Transverse colon (tissue), 4 donors: Measurements from ENCODE around the gene TMTC1. TPM values are rescaled to one million over a fixed set of nuclear protein-coding genes. Genes with fewer than 3 reads are reported as not detected.

Experiments
- DNase-seq: peaks from one replicate; pipeline ENCODE4 v3.0.0-alpha.2; 2019
- H3K27ac ChIP-seq, 4 donors: fragments of 200-600 bp; sonication (generic); 2 replicates each; pipeline ENCODE4 v1.5.1; 2016 to 2018; ENCODE audit warnings: inconsistent platforms in 4 of 4
- H3K27me3 ChIP-seq: fragments of 200-600 bp; sonication (generic); 2 replicates; pipeline ENCODE4 v1.5.1; 2017; ENCODE audit warnings: inconsistent platforms
- H3K36me3 ChIP-seq, 4 donors: fragments of 200-600 bp; sonication (generic); 2 replicates each; pipeline ENCODE4 v1.5.1; 2017 to 2019; ENCODE audit warnings: inconsistent platforms in 4 of 4
- H3K4me1 ChIP-seq, 4 donors: fragments of 200-600 bp; sonication (generic); 2 replicates each; pipeline ENCODE4 v1.5.1; 2017 to 2020; ENCODE audit warnings: inconsistent platforms in 4 of 4
- H3K4me3 ChIP-seq, 4 donors: fragments of 200-600 bp; sonication (generic); 1 replicate in 1 of 4; 2 replicates in 3 of 4; pipeline versions ENCODE4 v1.5.1 to v1.6.1; 2017 to 2019; ENCODE audit warnings: inconsistent platforms in 4 of 4
- H3K9me3 ChIP-seq, 2 donors: fragments of 200-600 bp; sonication (generic); 2 replicates each; pipeline ENCODE4 v1.5.1; 2017 to 2019; ENCODE audit warnings: inconsistent platforms in 2 of 2
- CTCF ChIP-seq, 5 experiments: fragments of 200-600 bp in 3 of 5; fragments of 450-650 bp in 2 of 5; sonication (generic) in 3 of 5; IDR thresholded peaks; 1 replicate in 2 of 5; 2 replicates in 3 of 5; pipeline ENCODE4 v1.5.1; 2016 to 2017; ENCODE audit warnings: antibody characterized with exemption in 5 of 5, inconsistent platforms in 3 of 5, mild to moderate bottlenecking in 2 of 5, moderate library complexity in 1 of 5
- EP300 ChIP-seq: sonication (generic); formaldehyde crosslinking; IDR thresholded peaks from one replicate; pipeline ENCODE4 v1.6.1; 2017; ENCODE audit warnings: antibody characterized with exemption, low read depth
- POLR2A ChIP-seq: fragments of 450-650 bp; IDR thresholded peaks from one replicate; pipeline ENCODE4 v1.6.1; 2016; ENCODE audit warnings: antibody characterized with exemption, mild to moderate bottlenecking, moderate library complexity
- POLR2AphosphoS5 ChIP-seq, 3 donors: sonication (generic); formaldehyde crosslinking; IDR thresholded peaks; one replicate each; pipeline ENCODE4 v1.6.1; 2016; ENCODE audit warnings: antibody characterized with exemption in 3 of 3
- WGBS, 2 donors: methylation state at CpG; one replicate each; pipeline ENCODE4 v1.1.5; 2018; ENCODE audit warnings: low coverage in 1 of 2; 5-methylcytosine and 5-hydroxymethylcytosine counted together
- in situ Hi-C, 4 donors: fragments of 200-750 bp; cut with MboI; loops; one replicate each; pipeline versions ENCODE4 v1.15.0 to v1.15.1; 2017; ENCODE audit warnings: low sequenced_read_pairs in 3 of 4, low pct_ligation_motif_present in 1 of 4, low pct_unique_long_range_greater_than_20kb in 1 of 4
- intact Hi-C: fragments of 100-400 bp; cut with DNase I; formaldehyde crosslinking; loops from one replicate; pipeline ENCODE4 v1.15.1; 2023; ENCODE audit warnings: low total_unique reads
- total RNA-seq, 4 donors: library from RNA; depleted of rRNA; stranded (reverse); fragments of >200 nt; gene quantifications; one replicate each; pipeline ENCODE4 v1.1.0, GENCODE V29; 2016

Gene TMTC1
- total RNA-seq, 4 donors from 2014 or later, result 10.2 to 26.9 (median 16.9) TPM

GRCh38 chr12:29709496-29710040 is 74.2 kb downstream of the TMTC1 start:
- peaks cover 0 to 13% (median 0%) of the 10 kb centered on the region in 4 donors for H3K4me1 ChIP-seq
- H3K27me3 ChIP-seq, result no peaks in the 10 kb centered on the region
- DNase-seq, result no peak
- no peak overlapping the region for H3K4me3 ChIP-seq
- peak overlapping the region in 1 of 4 donors; percentile 5 for H3K27ac ChIP-seq
- no peaks in the 10 kb centered on the region for H3K9me3 ChIP-seq
- H3K36me3 ChIP-seq, result no peaks in the 10 kb centered on the region
- in situ Hi-C loops (no loop called here), intact Hi-C loops (no loop called here)
- WGBS, 2 donors, result 65 to 68% methylated on average over 3 of the region's 3 CpGs
- TF ChIP-seq CTCF (IDR thresholded peaks at IDR 0.05) (no peak), POLR2A (no peak), POLR2AphosphoS5 (IDR thresholded peaks at IDR 0.05) (no peak), EP300 (no peak)

GRCh38 chr12:29709054-29709453 is 74.7 kb downstream of the TMTC1 start:
- Histone ChIP-seq H3K4me3 (no peak overlapping the region), H3K9me3 (no peaks in the 10 kb centered on the region), H3K36me3 (no peaks in the 10 kb centered on the region), H3K4me1 (peaks cover 0 to 13% (median 0%) of the 10 kb centered on the region in 4 donors), H3K27ac (no peak overlapping the region), H3K27me3 (no peaks in the 10 kb centered on the region)
- in situ Hi-C loops, result no loop called here
- intact Hi-C loops, result no loop called here
- no peak for TF ChIP-seq POLR2AphosphoS5 (IDR thresholded peaks at IDR 0.05)
- no peak for TF ChIP-seq CTCF (IDR thresholded peaks at IDR 0.05)
- no peak for TF ChIP-seq POLR2A
- no peak for TF ChIP-seq EP300
- DNase-seq, result no peak

GRCh38 chr12:29707846-29708245 is 75.9 kb downstream of the TMTC1 start:
- no peak overlapping the region for H3K27ac ChIP-seq
- TF ChIP-seq POLR2AphosphoS5 (IDR thresholded peaks at IDR 0.05) (no peak), EP300 (no peak), CTCF (IDR thresholded peaks at IDR 0.05) (no peak), POLR2A (no peak)
- H3K36me3 ChIP-seq, result no peaks in the 10 kb centered on the region
- H3K4me3 ChIP-seq, result no peak overlapping the region
- intact Hi-C loops (no loop called here), in situ Hi-C loops (no loop called here)
- no peaks in the 10 kb centered on the region for H3K9me3 ChIP-seq
- WGBS, 2 donors, result 76 to 80% methylated on average over 2 of the region's 2 CpGs
- no peak for DNase-seq
- H3K27me3 ChIP-seq, result no peaks in the 10 kb centered on the region
- peaks cover 0 to 11% (median 0%) of the 10 kb centered on the region in 4 donors for H3K4me1 ChIP-seq

GRCh38 chr12:29706311-29706710 is 77.4 kb downstream of the TMTC1 start:
- Histone ChIP-seq H3K27me3 (no peaks in the 10 kb centered on the region), H3K36me3 (no peaks in the 10 kb centered on the region), H3K4me1 (peaks cover 0 to 7% (median 0%) of the 10 kb centered on the region in 4 donors), H3K27ac (no peak overlapping the region), H3K4me3 (no peak overlapping the region), H3K9me3 (no peaks in the 10 kb centered on the region)
- TF ChIP-seq CTCF (IDR thresholded peaks at IDR 0.05), result no peak
- TF ChIP-seq POLR2AphosphoS5 (IDR thresholded peaks at IDR 0.05), result no peak
- TF ChIP-seq POLR2A, result no peak
- TF ChIP-seq EP300, result no peak
- DNase-seq, result no peak
- 49 to 67% methylated on average over 1 to 2 of the region's 2 CpGs for WGBS, 2 donors
- intact Hi-C loops (no loop called here), in situ Hi-C loops (no loop called here)
